HEK293T (cell line): Measurements from ENCODE around the gene GPX5.
A peak's percentile ranks its signal among the peaks of the same experiment; 100 is the strongest.

Experiments
- CTCF ChIA-PET: fragments of 350-600 bp; formaldehyde crosslinking; extraction: SDS; loops from one replicate; lab custom pipeline; 2021; ENCODE audit warnings: antibody characterized with exemption, inconsistent platforms; lab: Yijun Ruan, JAX
- POLR2A ChIA-PET: fragments of 350-600 bp; formaldehyde crosslinking; extraction: SDS; loops from one replicate; lab custom pipeline; 2020; ENCODE audit warnings: antibody characterized with exemption, inconsistent platforms; lab: Yijun Ruan, JAX
- DNase-seq: peaks from one replicate; pipeline ENCODE4 v3.0.0; 2012; ENCODE audit warnings: mixed read lengths; ENCODE audit errors: extremely low spot score
- ARNT ChIP-seq: fragments of 450-650 bp; IDR thresholded peaks from 2 replicates; pipeline ENCODE4 v1.6.1; 2017; ENCODE audit warnings: mild to moderate bottlenecking
- BHLHE40 ChIP-seq: fragments of 450-650 bp; IDR thresholded peaks from 2 replicates; pipeline ENCODE4 v1.6.1; 2016; ENCODE audit warnings: mild to moderate bottlenecking, moderate library complexity, borderline replicate concordance
- CTBP1 ChIP-seq: fragments of 450-650 bp; IDR thresholded peaks from 2 replicates; pipeline ENCODE4 v1.6.1; 2016; ENCODE audit warnings: borderline replicate concordance
- ELF4 ChIP-seq: fragments of 450-650 bp; IDR thresholded peaks from 2 replicates; pipeline ENCODE4 v1.6.1; 2017; ENCODE audit warnings: antibody characterized with exemption
- FOXA1 ChIP-seq: fragments of 450-650 bp; IDR thresholded peaks from 2 replicates; pipeline ENCODE4 v1.6.1; 2016; ENCODE audit warnings: mild to moderate bottlenecking
- FOXK2 ChIP-seq: fragments of 450-650 bp; IDR thresholded peaks from 2 replicates; pipeline ENCODE4 v1.6.1; 2016; ENCODE audit warnings: mild to moderate bottlenecking
- FOXM1 ChIP-seq: fragments of 450-650 bp; IDR thresholded peaks from 2 replicates; pipeline ENCODE4 v1.6.1; 2017; ENCODE audit warnings: mild to moderate bottlenecking, borderline replicate concordance
- HDGF ChIP-seq: fragments of 450-650 bp; IDR thresholded peaks from 2 replicates; pipeline ENCODE4 v1.6.1; 2017; ENCODE audit warnings: antibody characterized with exemption, borderline replicate concordance
- L3MBTL2 ChIP-seq: fragments of 450-650 bp; conservative IDR thresholded peaks from 2 replicates; pipeline ENCODE4 v1.6.1; 2016; ENCODE audit warnings: mild to moderate bottlenecking
- LEF1 ChIP-seq: fragments of 450-650 bp; IDR thresholded peaks from 2 replicates; pipeline ENCODE4 v1.6.1; 2017; ENCODE audit warnings: mild to moderate bottlenecking, borderline replicate concordance
- NFRKB ChIP-seq: fragments of 450-650 bp; IDR thresholded peaks from 2 replicates; pipeline ENCODE4 v1.6.1; 2016; ENCODE audit warnings: mild to moderate bottlenecking, moderate library complexity
- PKNOX1 ChIP-seq: fragments of 450-650 bp; IDR thresholded peaks from 2 replicates; pipeline ENCODE4 v1.6.1; 2016
- SP1 ChIP-seq: fragments of 450-650 bp; IDR thresholded peaks from 2 replicates; pipeline ENCODE4 v1.6.1; 2017
- SUZ12 ChIP-seq: fragments of 450-650 bp; IDR thresholded peaks from 2 replicates; pipeline ENCODE4 v1.6.1; 2016; ENCODE audit warnings: mild to moderate bottlenecking
- TARDBP ChIP-seq: fragments of 450-650 bp; IDR thresholded peaks from 2 replicates; pipeline ENCODE4 v1.6.1; 2016
- ZNF384 ChIP-seq: fragments of 450-650 bp; IDR thresholded peaks from 2 replicates; pipeline ENCODE4 v1.6.1; 2016

GPX5 gene

DNA sequence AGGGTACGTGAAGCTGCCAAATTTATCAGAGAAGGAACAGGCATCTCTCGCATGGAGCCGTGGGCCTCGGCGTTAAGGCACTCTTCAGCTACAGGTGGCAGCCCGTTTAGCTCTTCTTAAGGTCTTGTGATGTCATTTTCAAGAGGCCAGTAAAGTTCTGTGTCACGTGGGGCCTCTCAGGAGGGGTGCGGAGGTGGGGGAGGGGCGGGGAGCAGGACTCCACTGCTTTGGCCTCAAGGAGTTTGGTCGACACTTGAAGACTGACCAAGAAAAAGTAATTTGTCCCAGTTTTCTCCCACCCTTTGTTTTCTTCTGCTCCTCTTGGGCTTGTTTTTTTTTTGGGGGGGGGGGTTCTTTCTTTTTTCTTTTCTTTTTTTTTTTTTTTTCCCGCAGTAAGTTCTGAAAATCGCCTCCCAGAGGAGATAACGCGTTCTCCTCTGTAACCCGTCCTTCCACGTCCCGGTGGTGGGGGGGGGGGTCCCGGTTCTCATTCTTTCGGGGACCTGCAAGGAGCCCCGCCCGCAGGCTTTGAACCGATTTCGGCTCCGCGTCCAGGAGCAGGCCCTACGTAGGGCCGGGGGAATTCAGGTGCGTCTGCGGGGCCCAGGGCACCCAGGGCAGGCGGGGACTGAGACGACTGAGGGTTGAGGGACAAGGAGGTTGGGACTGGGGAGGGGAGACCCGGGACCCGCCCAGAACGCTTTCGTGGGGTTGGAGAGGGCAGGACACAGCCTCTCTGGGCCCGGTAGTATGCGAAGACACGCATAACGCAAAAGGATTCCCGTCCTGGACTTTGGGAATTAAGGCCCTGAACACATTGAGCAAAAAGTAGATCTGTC is 36.1 kb upstream of the GPX5 start:
- ChIA-PET POLR2A (interaction anchor here (0.8 to 1.8 kb wide), 19 partner anchors 8 to 597 kb away, joined by 3 to 29 read pairs (median 4); partner anchors contain the start of genes ZSCAN12, ZSCAN23 and ZSCAN26), CTCF (interaction anchor here (0.9 kb wide), 1 partner anchor 880 kb away, joined by 3 read pairs; no protein-coding TSS in a partner anchor)
- DNase-seq, result peak; percentile 72
- peak; percentile 71; the same call in 1 of the 2 replicates for TF ChIP-seq ZNF384
- no peak for TF ChIP-seq SUZ12
- TF ChIP-seq ARNT, result no peak
- TF ChIP-seq HDGF, result no peak
- no peak for TF ChIP-seq FOXK2
- TF ChIP-seq CTBP1, result no peak; the same call in 1 of the 2 replicates
- TF ChIP-seq NFRKB, result no peak
- TF ChIP-seq L3MBTL2, result peak; percentile 86

DNA sequence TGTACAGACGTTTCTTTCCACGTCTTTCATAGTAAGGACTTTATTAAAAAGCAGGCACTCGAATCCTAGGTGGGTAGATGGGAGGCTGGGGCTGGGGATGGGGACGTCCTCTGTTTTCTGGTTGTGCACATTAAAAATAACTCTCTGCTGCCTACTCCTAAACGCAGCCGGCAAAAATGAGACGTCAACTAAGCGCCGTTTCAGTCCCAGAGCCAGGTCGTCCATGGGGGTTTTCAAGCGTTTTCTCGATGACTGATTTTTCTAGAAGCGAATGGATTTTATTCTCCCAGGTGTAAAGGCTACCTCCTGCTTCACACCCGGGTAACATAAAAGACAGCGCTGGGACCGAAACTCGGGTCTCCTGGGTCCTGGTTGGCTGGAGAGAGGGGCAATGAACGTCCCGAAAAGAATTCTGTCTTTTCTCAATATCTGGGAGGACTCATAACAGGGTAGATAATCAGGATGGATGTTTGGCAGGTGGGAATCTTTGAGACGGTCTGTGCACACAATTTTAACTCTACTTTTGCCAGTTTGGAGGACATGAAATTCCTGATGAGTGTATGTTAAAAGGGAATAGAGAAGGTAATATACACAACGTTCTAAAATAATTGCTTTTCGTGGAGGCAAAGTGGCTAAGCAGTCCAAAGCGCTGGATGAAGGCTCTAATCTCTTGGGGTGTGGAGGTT is 35.3 kb upstream of the GPX5 start:
- POLR2A ChIA-PET, result no interaction called here
- peak; percentile 26 for DNase-seq
- CTCF ChIA-PET, result no interaction called here
- TF ChIP-seq TARDBP, result no peak
- TF ChIP-seq L3MBTL2, result no peak
- TF ChIP-seq PKNOX1, result no peak
- TF ChIP-seq BHLHE40, result no peak
- no peak for TF ChIP-seq NFRKB
- TF ChIP-seq FOXA1, result no peak
- TF ChIP-seq LEF1, result no peak
- no peak for TF ChIP-seq ELF4
- no peak for TF ChIP-seq FOXM1
- no peak for TF ChIP-seq CTBP1
- no peak for TF ChIP-seq HDGF
- no peak for TF ChIP-seq FOXK2
- no peak for TF ChIP-seq ARNT

GRCh38 chr6:28491984-28492317 is 33.7 kb upstream of the GPX5 start:
- DNase-seq, result no peak
- ChIA-PET POLR2A (no interaction called here), CTCF (interaction anchor here (0.6 kb wide), 1 partner anchor 866 kb away, joined by 4 read pairs; no protein-coding TSS in a partner anchor)
- TF ChIP-seq FOXK2, result no peak
- no peak for TF ChIP-seq LEF1
- TF ChIP-seq SP1, result no peak
- TF ChIP-seq BHLHE40, result no peak

- CTCF ChIA-PET, result interaction anchor here (0.6 to 1.7 kb wide), 3 partner anchors 13 to 269 kb away, joined by 3 to 10 read pairs (median 6); a partner anchor contains a TSS
- DNase-seq, result no peak
- POLR2A ChIA-PET, result interaction anchor here (1.2 kb wide), 1 partner anchor 90 kb away, joined by 4 read pairs; a partner anchor contains a TSS
- TF ChIP-seq ZNF384, result no peak
- TF ChIP-seq FOXM1, result no peak
- TF ChIP-seq SUZ12, result no peak
- TF ChIP-seq HDGF, result no peak
- no peak for TF ChIP-seq PKNOX1
- no peak for TF ChIP-seq NFRKB
- TF ChIP-seq BHLHE40, result no peak
- TF ChIP-seq TARDBP, result no peak
- no peak for TF ChIP-seq ARNT
- TF ChIP-seq SP1, result no peak
- no peak for TF ChIP-seq CTBP1
- TF ChIP-seq FOXA1, result no peak
- TF ChIP-seq ELF4, result no peak
- TF ChIP-seq LEF1, result no peak
- TF ChIP-seq FOXK2, result no peak
- TF ChIP-seq L3MBTL2, result no peak
These were observed 29.4 kb upstream of the GPX5 start for GRCh38 chr6:28496099-28496779.

- CTCF ChIA-PET, result no interaction called here
- POLR2A ChIA-PET, result interaction anchor here (1.0 kb wide), 1 partner anchor 8 kb away, joined by 5 read pairs; no protein-coding TSS in a partner anchor
- no peak for DNase-seq
- TF ChIP-seq PKNOX1 (peak; percentile 50; the same call in 1 of the 2 replicates), CTBP1 (no peak)
These were observed 28.4 kb upstream of the GPX5 start for GRCh38 chr6:28497306-28497705.
